Activated CD8-positive, alpha-beta T cell treated with anti-CD3 and anti-CD28 coated beads for 36 hours (primary cell): Measurements from ENCODE around the gene LHX5. TPM values are rescaled to one million over a fixed set of nuclear protein-coding genes. Genes with fewer than 3 reads are reported as not detected.

Experiments used
- ATAC-seq: fragments of 200-7000 bp; cut with Tn5 transposase; one replicate; pipeline ENCODE4 v1.10.0; 2021; ENCODE audit warnings: mild to moderate bottlenecking, moderate library complexity
- CTCF ChIA-PET: fragments of 350-600 bp; sonication (Branson Sonifier 250); formaldehyde crosslinking; loops from one replicate; lab custom pipeline; 2021; ENCODE audit warnings: antibody characterized with exemption; lab: Charles Lee
- POLR2A ChIA-PET: fragments of 350-600 bp; sonication (Branson Sonifier 250); formaldehyde crosslinking; loops from one replicate; lab custom pipeline; 2021; ENCODE audit warnings: antibody characterized with exemption; lab: Charles Lee
- DNase-seq: peaks from one replicate; pipeline ENCODE4 v3.0.0-alpha.2; 2020
- H3K27ac Mint-ChIP-seq: one replicate; pipeline ENCODE4 v1.8.0; 2021; ENCODE audit warnings: mild to moderate bottlenecking, mixed read lengths
- H3K27me3 Mint-ChIP-seq: one replicate; pipeline ENCODE4 v1.8.0; 2021; ENCODE audit warnings: mixed read lengths
- H3K36me3 Mint-ChIP-seq: one replicate; pipeline ENCODE4 v1.8.0; 2021; ENCODE audit warnings: low read depth, mixed read lengths
- H3K4me1 Mint-ChIP-seq: one replicate; pipeline ENCODE4 v1.8.0; 2021; ENCODE audit warnings: low read depth, mixed read lengths
- H3K4me3 Mint-ChIP-seq: one replicate; pipeline ENCODE4 v1.8.0; 2021; ENCODE audit warnings: mild to moderate bottlenecking, moderate library complexity, mixed read lengths
- H3K9me3 Mint-ChIP-seq: one replicate; pipeline ENCODE4 v1.8.0; 2021; ENCODE audit warnings: mixed read lengths
- CTCF ChIP-seq: fragments of 200-600 bp; IDR thresholded peaks from one replicate; pipeline ENCODE4 v1.8.0; 2022; ENCODE audit warnings: antibody characterized with exemption, mild to moderate bottlenecking
- intact Hi-C: fragments of 100-400 bp; cut with micrococcal nuclease; formaldehyde crosslinking; loops from one replicate; pipeline ENCODE4 v1.10.0; 2022
- total RNA-seq, 2 experiments: library from RNA; stranded (reverse); gene quantifications; one replicate each; pipeline ENCODE4 v1.2.3, GENCODE V29; 2021

Gene LHX5
- total RNA-seq, 2 experiments from 2014 or later: not detected

- intact Hi-C loops: loop anchor here (10.0 kb wide), 1 partner anchor 1222 kb away; no protein-coding TSS in a partner anchor
- H3K9me3 Mint-ChIP-seq: no peaks in the 10 kb centered on the region
Observed at GRCh38 chr12:113472191-113473121, 785 bp upstream of the LHX5 start.

GRCh38 chr12:113470871-113471618 lies 626 bp downstream of the LHX5 start:
- DNase-seq: no peak
- peaks cover 77% of the 10 kb centered on the region for H3K27me3 Mint-ChIP-seq
- ChIA-PET CTCF (no interaction called here), POLR2A (interaction anchor here (0.5 to 0.6 kb wide), 2 partner anchors 67 to 1720 kb away, joined by 3 to 4 read pairs; no protein-coding TSS in a partner anchor)
- no peaks in the 10 kb centered on the region for H3K36me3 Mint-ChIP-seq
- no peak overlapping the region for H3K27ac Mint-ChIP-seq
- intact Hi-C loops: loop anchor here (10.0 kb wide), 1 partner anchor 1224 kb away; no protein-coding TSS in a partner anchor
- H3K4me1 Mint-ChIP-seq: peaks cover 9% of the 10 kb centered on the region
- ATAC-seq: no peak
- H3K4me3 Mint-ChIP-seq: no peak overlapping the region
- TF ChIP-seq CTCF: no peak
- no peaks in the 10 kb centered on the region for H3K9me3 Mint-ChIP-seq

More at GRCh38 chr12:113472191-113473121, 785 bp upstream of the LHX5 start:
- no peak overlapping the region for H3K4me3 Mint-ChIP-seq
- ChIA-PET POLR2A (interaction anchor here (1.5 kb wide), 1 partner anchor 7 kb away, joined by 3 read pairs; no protein-coding TSS in a partner anchor), CTCF (interaction anchor here (1.5 to 2.0 kb wide), 2 partner anchors 9 to 11 kb away, joined by 3 to 10 read pairs; no protein-coding TSS in a partner anchor)
- no peaks in the 10 kb centered on the region for H3K36me3 Mint-ChIP-seq
- DNase-seq (no peak), ATAC-seq (no peak)
- peaks cover 73% of the 10 kb centered on the region for H3K27me3 Mint-ChIP-seq
- no peak for TF ChIP-seq CTCF
- H3K27ac Mint-ChIP-seq: no peak overlapping the region
- peaks cover 5% of the 10 kb centered on the region for H3K4me1 Mint-ChIP-seq

- no peak for ATAC-seq
- Mint-ChIP-seq H3K27me3 (peaks cover 76% of the 10 kb centered on the region), H3K27ac (no peak overlapping the region), H3K36me3 (no peaks in the 10 kb centered on the region), H3K4me1 (peaks cover 11% of the 10 kb centered on the region), H3K4me3 (no peak overlapping the region), H3K9me3 (no peaks in the 10 kb centered on the region)
- intact Hi-C loops: loop anchor here (10.0 kb wide), 1 partner anchor 1225 kb away; no protein-coding TSS in a partner anchor
- TF ChIP-seq CTCF: no peak
- DNase-seq: no peak
- ChIA-PET CTCF (no interaction called here), POLR2A (no interaction called here)
Observed at GRCh38 chr12:113469949-113470743, 1.5 kb downstream of the LHX5 start.

GRCh38 chr12:113469224-113469948 lies 2.3 kb downstream of the LHX5 start:
- H3K4me3 Mint-ChIP-seq: no peak overlapping the region
- TF ChIP-seq CTCF: no peak
- ChIA-PET CTCF (interaction anchor here (0.9 kb wide), 2 partner anchors 10 to 44 kb away, joined by 3 to 4 read pairs; no protein-coding TSS in a partner anchor), POLR2A (interaction anchor here (0.6 kb wide), 1 partner anchor 272 kb away, joined by 3 read pairs; no protein-coding TSS in a partner anchor)
- peaks cover 76% of the 10 kb centered on the region for H3K27me3 Mint-ChIP-seq
- peaks cover 11% of the 10 kb centered on the region for H3K4me1 Mint-ChIP-seq
- ATAC-seq (no peak), DNase-seq (no peak)
- H3K9me3 Mint-ChIP-seq: no peaks in the 10 kb centered on the region
- intact Hi-C loops: no loop called here
- H3K36me3 Mint-ChIP-seq: no peaks in the 10 kb centered on the region
- H3K27ac Mint-ChIP-seq: no peak overlapping the region
